GM21529 (cell line): ENCODE data around the gene MAST2.
A peak's percentile ranks its signal among the peaks of the same experiment; 100 is the strongest.
"Not testable (repeated sequence)": the region's sequence is repeated elsewhere in the genome, so short reads cannot be mapped to it uniquely, and the experiment has no call there.

Experiments used
- ATAC-seq: cut with Tn5 transposase; IDR thresholded peaks from one replicate; pipeline ENCODE4 v1.9.1; 2021; ENCODE audit not compliant: unreplicated experiment

The MAST2 gene

DNA sequence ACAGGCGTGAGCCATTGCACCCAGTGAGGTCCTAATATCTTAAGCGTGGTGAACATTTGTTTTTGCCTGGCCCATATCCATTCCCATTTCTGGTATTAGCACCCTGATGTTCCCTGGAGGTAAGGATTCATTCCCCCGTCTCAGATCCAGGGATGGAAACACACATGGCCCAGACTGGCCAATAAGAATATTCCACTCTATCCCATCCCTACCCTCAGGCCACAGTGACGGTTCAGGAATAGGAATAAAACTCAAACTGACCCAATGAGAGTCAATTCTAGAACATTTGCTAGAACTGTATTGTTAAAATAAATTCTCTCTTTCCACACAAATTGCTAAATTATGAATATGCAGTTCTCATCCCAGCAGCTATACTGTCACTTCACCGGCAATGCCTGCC is 252.9 kb downstream of the MAST2 start:
- no peak for ATAC-seq

DNA sequence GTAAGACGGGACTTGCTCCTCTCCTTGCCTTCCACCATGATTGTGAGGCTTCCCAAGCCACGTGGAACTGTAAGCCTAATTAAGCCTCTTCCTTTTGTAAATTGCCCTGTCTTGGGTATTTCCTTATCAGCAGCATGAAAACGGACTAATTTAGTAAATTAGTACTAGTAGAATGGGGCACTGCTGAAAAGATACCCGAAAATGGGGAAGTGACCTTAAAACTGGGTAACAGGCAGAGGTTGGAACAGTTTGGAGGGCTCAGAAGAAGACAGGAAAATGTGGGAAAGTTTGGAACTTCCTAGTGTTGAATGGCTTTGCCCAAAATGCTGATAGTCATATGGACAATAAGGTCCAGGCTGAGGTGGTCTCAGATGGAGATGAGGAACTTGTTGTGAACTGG is 253.8 kb downstream of the MAST2 start:
- not testable (repeated sequence) for ATAC-seq

DNA sequence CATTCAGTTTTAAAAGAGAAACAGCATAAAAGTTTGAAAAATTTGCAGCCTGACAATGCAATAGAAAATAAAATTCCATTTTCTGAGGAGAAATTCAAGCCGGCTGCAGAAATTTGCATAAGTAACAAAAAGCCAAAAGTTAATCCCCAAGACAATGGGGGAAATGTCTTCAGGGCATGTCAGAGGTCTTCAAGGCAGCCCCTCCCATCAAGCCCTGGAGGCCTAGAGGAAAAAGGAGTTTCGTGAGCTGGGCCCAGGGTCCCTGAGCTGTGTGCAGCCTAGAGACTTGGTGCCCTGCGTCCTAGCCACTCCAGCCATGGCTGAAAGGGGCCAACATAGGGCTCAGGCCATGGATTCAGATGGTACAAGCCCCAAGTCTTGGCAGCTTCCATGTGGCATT is 254.4 kb downstream of the MAST2 start:
- no peak for ATAC-seq

DNA sequence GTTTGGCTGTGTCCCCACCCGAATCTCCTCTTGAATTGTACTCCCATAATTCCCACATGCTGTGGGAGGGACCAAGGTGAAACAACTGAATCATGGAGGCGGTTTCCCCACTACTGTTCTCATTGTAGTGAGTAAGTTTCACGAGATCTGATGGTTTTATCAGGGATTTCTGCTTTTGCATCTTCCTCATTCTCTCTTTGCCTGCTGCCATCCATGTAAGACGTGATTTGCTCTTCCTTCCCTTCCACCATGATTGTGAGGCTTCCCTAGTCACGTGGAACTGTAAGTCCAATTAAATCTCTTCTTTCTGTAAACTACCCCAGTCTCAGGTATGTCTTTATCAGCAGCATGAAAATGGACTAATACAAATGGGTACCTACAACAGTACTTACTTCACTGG is 255.5 kb downstream of the MAST2 start:
- ATAC-seq, result no peak

DNA sequence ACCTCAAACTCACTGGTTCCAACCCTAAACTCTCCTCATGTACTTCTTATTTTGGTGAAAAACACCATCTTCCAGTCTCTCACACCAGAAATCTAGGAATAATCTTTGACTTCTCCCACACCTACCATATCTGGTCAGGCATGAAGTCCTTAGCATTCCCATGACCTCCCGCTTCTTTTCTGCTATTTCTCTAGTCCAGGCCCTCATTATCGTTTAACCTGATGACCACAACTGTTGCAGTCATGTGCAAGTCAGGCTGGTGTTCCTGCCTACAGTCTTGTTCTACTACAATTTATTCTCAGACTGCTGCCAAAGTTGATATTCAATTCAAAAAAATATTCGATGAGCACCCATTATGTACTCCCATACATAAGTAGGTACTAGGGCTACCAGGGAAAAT is 257.7 kb downstream of the MAST2 start:
- ATAC-seq, result no peak

DNA sequence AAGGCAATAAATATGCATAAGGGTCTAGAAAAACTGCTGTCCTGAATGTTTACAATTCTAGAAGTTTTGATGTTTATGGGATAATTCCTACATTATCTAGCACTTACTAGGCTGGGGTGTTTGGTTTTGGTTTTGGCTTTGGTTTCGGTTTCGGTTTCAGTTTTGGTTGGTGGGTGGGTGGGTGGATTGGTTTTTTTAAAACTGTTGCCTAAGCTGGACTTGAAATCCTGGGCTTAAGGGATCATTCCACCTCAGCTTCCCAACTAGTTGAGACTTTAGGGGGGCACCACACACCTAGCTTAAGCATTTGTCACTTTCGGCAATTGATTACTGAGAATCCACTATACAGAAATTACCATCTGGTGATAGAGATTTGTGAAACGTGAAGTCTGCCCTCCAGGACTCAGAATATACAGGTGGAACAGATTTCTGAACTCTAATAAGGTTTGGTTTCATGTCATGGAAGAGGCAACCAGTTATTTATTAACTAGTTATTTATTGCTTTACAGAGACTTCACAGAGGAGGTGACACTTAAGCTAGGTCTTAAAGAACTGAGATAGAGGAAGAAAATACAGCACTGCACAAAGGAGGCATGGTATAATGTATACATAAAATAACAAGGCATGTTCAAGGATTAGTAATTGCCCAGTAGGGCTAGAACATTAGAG is 259.4 kb downstream of the MAST2 start:
- peak; percentile 68 for ATAC-seq

DNA sequence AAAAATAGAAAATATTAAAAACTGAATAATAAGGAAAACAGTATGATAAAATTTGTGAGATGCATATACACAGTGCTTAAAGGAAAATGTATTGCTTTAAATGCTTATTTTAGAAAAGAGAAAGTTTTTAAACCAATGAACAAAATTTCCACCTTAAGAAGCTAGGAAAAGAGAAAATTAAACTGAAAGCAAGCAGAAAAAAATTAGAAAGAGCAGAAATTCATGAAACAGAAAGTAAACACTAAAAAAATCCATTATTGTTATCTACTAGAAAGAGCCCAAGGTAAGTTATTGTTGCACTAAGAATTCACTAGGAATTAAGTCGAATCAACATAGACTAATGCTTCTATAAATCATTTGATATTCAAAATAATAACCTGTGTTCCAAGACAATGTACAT is 261.3 kb downstream of the MAST2 start:
- no peak for ATAC-seq

DNA sequence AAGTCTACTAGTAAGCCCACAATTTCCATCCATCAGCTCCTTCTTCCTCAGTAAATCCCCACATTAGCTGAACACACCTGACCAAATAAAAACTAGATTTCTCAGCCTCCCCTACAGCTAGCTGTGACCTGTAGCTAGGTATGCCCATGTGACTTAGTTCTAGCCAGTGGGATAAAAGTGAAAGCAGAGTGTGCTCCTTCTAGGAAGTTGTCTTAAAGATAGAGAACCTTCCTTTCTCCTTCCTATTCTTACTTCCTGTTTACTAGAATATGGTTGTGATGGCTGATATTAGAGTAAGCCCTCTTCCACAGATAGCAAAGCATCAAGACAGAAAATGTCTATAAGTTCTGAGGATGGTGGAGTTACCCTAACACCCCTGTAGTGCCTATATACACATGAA is 262.0 kb downstream of the MAST2 start:
- no peak for ATAC-seq

DNA sequence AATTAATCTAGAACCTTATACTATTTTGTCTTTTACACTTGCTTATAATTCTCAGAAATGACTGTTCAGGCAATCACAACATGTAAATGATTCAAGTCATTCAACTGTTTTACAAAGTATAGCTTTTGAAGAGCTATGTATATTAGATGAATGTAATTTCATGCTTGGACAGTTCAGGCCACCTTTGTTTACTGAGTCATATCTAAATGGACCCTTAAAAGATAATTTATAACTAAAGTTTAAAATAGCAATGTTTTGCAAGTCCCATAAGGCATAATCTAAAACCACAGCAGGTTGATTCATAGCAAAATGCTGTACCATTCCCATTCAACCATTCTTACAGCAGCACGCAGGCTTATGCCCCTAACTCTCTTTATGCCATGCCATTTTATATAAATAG is 264.2 kb downstream of the MAST2 start:
- no peak for ATAC-seq

DNA sequence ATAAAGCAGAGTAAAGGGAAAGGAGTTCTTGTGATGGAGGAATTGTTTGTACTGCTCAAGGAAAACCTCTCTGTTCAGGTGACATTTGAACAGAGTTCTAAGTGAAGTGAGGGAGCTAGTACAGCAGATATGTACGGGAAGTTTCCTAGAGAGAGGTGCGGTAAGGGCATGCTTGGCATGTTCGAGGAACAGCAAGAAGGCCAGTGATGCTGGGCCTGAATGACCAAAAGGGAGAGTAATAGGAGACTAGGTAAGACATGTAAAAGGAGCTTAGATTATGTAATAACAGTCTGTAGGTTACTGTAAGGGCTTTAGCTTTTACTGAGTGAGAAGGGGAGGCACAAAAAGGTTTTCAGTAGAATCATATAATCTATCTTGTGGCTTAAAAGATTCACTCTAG is 265.1 kb downstream of the MAST2 start:
- no peak for ATAC-seq

DNA sequence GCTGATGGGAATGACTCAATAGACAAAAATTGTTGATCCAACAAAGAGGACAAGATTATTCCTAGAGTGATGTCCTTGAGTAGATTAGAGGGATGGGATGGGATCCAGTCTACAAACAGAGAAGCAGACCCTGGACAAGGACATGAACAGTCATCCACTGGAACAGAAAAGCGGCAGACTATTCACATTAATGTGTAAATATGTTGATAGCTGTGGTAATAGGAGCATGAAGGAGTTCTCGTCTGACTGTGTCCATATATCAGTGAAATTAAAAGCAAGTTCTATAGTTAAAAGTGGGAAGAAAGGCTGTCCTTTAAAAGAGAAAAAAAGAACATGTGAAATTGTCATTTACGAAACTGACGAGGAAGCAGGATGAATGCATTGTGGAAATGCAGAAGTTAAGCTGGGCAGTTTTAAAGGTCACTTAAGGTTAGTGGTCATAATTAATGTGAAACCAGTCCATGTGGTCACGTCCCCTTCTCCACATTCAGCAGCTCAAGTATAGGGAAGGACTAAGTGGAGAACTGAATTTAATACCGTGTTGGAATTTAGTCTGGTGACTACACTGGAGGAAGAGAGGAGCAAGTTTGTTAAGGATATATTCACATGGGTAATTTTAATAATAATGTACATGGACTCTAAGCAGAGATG is 266.9 kb downstream of the MAST2 start:
- no peak for ATAC-seq

DNA sequence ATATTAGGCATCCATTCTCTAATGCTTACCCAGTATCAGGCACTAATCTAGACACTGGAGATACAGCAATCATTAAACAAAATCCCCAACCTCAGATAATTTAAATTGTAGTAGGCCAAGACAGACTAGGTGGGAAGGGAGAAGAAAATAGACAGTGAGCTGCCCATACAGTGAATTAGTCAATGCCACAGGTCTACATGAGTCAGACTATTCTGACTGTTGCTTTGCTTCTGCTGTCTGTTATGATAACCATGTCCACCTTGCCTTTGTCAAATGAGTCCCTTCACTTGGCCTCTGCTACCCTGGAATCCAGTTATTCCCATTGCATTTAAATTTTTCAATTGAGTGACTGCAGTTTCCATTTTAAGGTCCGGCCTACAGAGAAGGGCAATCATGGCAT is 269.6 kb downstream of the MAST2 start:
- ATAC-seq, result no peak

DNA sequence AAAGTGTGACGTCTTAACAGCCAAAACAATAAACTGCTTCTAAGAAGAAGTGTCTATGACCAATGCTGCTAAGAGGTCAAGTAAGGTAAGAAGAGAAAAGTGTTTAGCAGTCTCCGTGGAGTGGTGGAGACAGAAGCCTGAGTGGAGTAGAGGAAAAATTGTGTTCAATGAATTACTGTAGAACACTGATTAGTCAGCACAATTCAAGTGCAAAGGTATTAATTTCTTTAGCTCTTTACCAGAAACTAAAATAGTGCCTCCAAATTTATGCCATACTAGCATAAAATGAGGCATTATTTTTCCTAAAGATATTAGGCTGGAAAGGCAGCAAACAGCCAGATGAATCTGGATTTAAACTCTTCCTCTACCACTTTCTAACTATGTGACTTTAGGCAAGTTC is 272.9 kb downstream of the MAST2 start:
- no peak for ATAC-seq

DNA sequence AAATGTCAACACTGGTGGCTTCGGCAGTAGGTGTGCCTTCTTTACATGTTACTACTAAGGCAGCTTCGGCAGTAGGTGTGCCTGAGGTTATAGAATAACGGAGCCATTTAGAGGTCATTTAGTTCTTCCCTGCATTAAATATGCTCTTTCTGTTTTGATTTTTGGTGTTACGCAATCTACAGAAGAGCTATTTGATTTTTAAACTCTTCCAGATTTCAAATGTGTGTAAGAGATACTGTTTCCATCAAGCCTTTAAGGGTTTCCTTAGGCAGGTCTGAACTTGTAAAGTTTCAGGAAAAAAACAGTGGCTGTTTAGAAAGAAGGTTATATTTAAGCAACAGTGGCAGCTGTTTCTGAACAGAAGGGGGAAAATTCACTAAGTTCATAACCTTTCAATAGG is 274.2 kb downstream of the MAST2 start:
- ATAC-seq, result no peak

DNA sequence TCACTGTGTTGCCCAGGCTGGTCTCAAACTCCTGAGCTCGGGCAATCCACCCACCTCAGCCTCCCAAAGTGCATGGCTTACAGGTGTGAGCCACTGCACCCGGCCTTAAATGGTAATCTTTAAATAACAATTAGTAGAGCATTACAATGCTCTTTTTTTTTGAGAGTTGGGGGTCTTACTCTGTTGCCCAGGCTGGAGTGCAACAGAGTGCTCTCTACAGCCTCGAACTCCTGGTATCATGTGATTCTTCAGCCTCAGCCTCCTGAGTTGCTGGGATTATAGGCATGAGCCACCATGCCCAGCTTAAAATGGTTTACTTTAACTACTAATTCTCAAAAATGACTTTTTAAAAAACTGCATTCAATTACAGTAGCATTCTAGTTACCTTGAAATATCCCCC is 276.8 kb downstream of the MAST2 start:
- ATAC-seq, result no peak

DNA sequence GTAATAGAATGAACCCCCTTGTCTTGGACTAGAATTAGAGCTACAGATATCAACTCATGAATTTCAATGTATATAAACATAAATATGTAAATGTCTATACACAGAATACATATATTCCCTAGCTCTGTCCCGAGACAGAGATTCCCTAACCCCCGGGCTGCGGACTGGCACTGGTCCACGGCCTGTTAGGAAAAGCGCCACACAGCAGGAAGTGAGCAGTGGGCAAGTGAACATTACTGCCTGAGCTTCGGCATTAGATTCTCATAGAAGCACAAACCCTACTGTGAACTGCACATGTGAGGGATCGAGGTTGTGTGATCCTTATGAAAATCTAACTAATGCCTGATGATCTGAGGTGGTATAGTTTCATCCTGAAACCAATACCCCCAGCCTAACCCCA is 277.8 kb downstream of the MAST2 start:
- ATAC-seq, result no peak

DNA sequence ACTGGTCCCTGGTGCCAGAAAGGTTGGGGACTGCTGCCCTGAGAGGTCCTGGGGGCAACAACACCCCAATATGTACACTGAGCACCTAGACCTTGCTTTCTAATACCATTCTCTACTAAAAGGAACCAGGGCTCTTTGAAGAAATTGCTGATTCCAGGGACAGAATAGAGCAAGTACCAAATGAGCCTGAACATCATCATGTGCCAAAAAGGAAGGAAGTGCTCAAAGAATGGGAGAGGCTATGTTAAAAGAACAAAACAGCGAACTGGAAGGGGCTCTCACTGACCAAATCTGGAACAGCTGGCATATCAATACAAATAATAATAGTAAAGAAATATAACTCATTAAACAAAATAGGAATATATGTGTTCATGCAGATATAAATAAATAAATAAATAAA is 278.2 kb downstream of the MAST2 start:
- ATAC-seq, result no peak

DNA sequence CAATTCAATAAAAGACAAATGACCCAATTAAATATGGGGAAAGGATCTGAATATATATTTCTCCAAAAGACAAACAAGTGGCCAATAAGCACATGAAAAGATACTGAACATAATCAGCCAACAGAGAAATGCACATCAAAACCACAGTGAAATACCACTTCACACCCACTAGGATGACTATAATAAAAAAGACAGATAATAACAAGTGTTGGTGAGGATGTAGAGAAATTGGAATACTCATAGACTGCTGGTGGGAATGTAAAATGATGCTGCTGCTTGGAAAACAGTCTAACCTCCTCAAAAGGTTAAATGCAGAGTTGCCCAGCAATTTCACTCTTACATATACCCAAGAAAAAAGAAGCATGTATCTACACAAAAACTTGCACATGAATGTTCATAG is 280.2 kb downstream of the MAST2 start:
- no peak for ATAC-seq

DNA sequence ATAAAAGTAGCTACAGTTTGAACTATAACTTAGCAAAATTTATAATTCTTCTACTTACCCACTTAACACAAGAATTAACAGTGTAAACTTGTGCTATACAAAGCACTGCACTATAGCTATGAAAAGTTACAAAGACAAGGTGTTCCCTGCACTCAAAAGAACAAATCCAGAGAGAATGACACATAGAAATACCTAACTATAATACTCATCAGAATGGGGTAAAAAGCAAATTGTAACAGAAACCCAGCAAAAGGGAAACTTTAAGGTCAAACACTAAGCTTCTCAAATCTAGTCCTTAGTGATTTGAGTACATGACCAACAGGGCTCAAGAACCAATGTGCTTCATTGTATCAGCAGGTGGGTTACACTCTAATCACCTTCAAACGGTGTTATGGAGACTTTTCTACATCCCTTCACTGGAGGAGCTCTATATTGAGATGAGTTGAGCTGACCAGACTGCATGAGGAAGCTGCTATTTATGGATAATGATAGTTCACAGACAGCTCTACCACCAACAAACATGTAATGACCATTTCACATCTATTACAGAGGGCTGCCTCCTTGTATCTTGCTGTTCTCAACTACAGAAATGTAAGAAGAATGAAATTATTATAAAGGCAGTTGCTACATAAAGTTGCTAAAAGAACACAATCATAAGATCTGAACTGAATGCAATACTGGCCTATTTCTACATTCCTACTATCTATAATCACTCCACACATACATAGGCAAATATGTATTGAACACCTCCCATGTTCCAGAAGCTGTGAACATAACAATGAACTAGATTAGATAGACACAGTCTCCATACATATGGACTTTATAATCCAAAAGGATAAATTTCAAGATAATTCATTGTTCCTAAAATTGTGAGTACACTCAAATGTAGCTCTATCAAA is 281.4 kb downstream of the MAST2 start:
- no peak for ATAC-seq
